GM12878 (cell line): ENCODE data around the gene COIL. TPM values are rescaled to one million over a fixed set of nuclear protein-coding genes. Genes with fewer than 3 reads are reported as not detected.

Source experiments
- CUX1 ChIP-seq: IDR thresholded peaks from 2 replicates; pipeline ENCODE4 v1.6.1; 2012; ENCODE audit warnings: improper control_type of control experiment, low read depth, low read length; ENCODE audit not compliant: insufficient replicate concordance
- ELK1 ChIP-seq: IDR thresholded peaks from 2 replicates; pipeline ENCODE4 v1.6.1; 2012; ENCODE audit warnings: low read depth, low read length, improper control_type of control experiment
- ESRRA ChIP-seq: IDR thresholded peaks from 2 replicates; pipeline ENCODE4 v1.6.1; 2012; ENCODE audit warnings: mild to moderate bottlenecking, low read length, improper control_type of control experiment
- GABPA ChIP-seq: IDR thresholded peaks from 2 replicates; pipeline ENCODE4 v1.6.1; 2014; ENCODE audit warnings: antibody characterized with exemption, low read depth, mild to moderate bottlenecking, inconsistent platforms
- GATAD2B ChIP-seq: fragments of 450-650 bp; conservative IDR thresholded peaks from 2 replicates; pipeline ENCODE4 v1.6.1; 2017; ENCODE audit warnings: low read depth, mild to moderate bottlenecking, moderate library complexity
- HCFC1 ChIP-seq: fragments of 150-350 bp; IDR thresholded peaks from 2 replicates; pipeline ENCODE4 v1.6.1; 2014; ENCODE audit warnings: low read length
- JUNB ChIP-seq: IDR thresholded peaks from 2 replicates; pipeline ENCODE4 v1.6.1; 2016; ENCODE audit warnings: antibody characterized with exemption, mild to moderate bottlenecking
- MYB ChIP-seq: fragments of 150-350 bp; IDR thresholded peaks from 2 replicates; pipeline ENCODE4 v1.6.1; 2014; ENCODE audit warnings: mild to moderate bottlenecking, low read depth, low read length, borderline replicate concordance
- SMAD5 ChIP-seq: IDR thresholded peaks from 2 replicates; pipeline ENCODE4 v1.6.1; 2016; ENCODE audit warnings: antibody characterized with exemption, low read depth
- SUZ12 ChIP-seq: fragments of 200-600 bp; sonication (generic); IDR thresholded peaks from one replicate; pipeline ENCODE4 v1.6.1; 2018; ENCODE audit warnings: antibody characterized with exemption, mild to moderate bottlenecking; ENCODE audit not compliant: unreplicated experiment
- ZBTB40 ChIP-seq: fragments of 450-650 bp; IDR thresholded peaks from 2 replicates; pipeline ENCODE4 v1.6.1; 2016; ENCODE audit warnings: mild to moderate bottlenecking, moderate library complexity, borderline replicate concordance
- polyA plus RNA-seq, 11 experiments: library from polyadenylated mRNA; depleted of rRNA in 4 of 11; unstranded in 6 of 11; stranded (reverse) in 5 of 11; fragments of >200 nt; fragmentation: Nextera tagmentation in 4 of 11; fragmentation: Illumina TruSeq in 1 of 11; extraction: Ambion mirVana in 4 of 11; extraction: Trizol in 1 of 11; gene quantifications; 1 replicate in 1 of 11; 2 replicates in 10 of 11; pipeline versions ENCODE4 v1.2.1 to v1.2.3, GENCODE V29; 2011 to 2016; ENCODE audit warnings: inconsistent platforms in 2 of 11, missing spikeins in 2 of 11, low read depth in 1 of 11
- total RNA-seq, 4 experiments: library from RNA; depleted of rRNA in 3 of 4; stranded (reverse); fragments of >200 nt in 3 of 4; fragmentation: Illumina TruSeq in 1 of 4; extraction: Trizol in 1 of 4; gene quantifications; 2 replicates each; pipeline versions ENCODE4 v1.2.1 to v1.2.3, GENCODE V29; 2013 to 2021

Gene COIL
- total and polyA plus RNA-seq, 10 of the 15 experiments (the other 5 are each of a cell fraction or from before 2014, with no cell fraction given), result 13.7 to 24.3 (median 17.4) TPM

- no peak for TF ChIP-seq ZBTB40
- no peak for TF ChIP-seq ELK1
- no peak for TF ChIP-seq CUX1
- no peak for TF ChIP-seq SMAD5
- TF ChIP-seq JUNB, result no peak
- TF ChIP-seq MYB, result no peak
- no peak for TF ChIP-seq HCFC1
- TF ChIP-seq GABPA, result no peak
- no peak for TF ChIP-seq SUZ12
- no peak for TF ChIP-seq GATAD2B
- TF ChIP-seq ESRRA, result no peak
- TF ChIP-seq, all 136 proteins: peak for 0
Measured at GRCh38 chr17:57010487-57010886, 49.6 kb upstream of the COIL start (continued).
